Activated gamma-delta T cell treated with Interleukin-2 at 50 U/mL for 16 hours (primary cell): Measurements from ENCODE around the gene CACNA1D.
"Not testable (repeated sequence)": the region's sequence is repeated elsewhere in the genome, so short reads cannot be mapped to it uniquely, and the experiment has no call there.

Experiments used
- DNase-seq: peaks from one replicate; pipeline ENCODE4 v3.0.0-alpha.2; 2020

CACNA1D gene

GRCh38 chr3:53493963-53494791 is at the start of gene CACNA1D:
Gene CACNA1D, plus strand, starts transcription at chr3:53494611. Its CDS starts 556 bp downstream, at chr3:53495167.
- DNase-seq = no peak

- no peak for DNase-seq
Observed at GRCh38 chr3:53457068-53457467, 37.3 kb upstream of the CACNA1D start.

- DNase-seq = no peak
Observed at GRCh38 chr3:53460326-53460725, 34.1 kb upstream of the CACNA1D start.

- no peak for DNase-seq
Observed at GRCh38 chr3:53464424-53464823, 30.0 kb upstream of the CACNA1D start.

- DNase-seq = not testable (repeated sequence)
Observed at GRCh38 chr3:53469758-53470157, 24.7 kb upstream of the CACNA1D start.

- no peak for DNase-seq
Observed at GRCh38 chr3:53473422-53473821, 21.0 kb upstream of the CACNA1D start.

GRCh38 chr3:53476372-53476771 is 18.0 kb upstream of the CACNA1D start:
- not testable (repeated sequence) for DNase-seq

- not testable (repeated sequence) for DNase-seq
Observed at GRCh38 chr3:53477689-53478088, 16.7 kb upstream of the CACNA1D start.

- no peak for DNase-seq
Observed at GRCh38 chr3:53478166-53478830, 16.1 kb upstream of the CACNA1D start.

- DNase-seq = no peak
Observed at GRCh38 chr3:53478921-53479664, 15.3 kb upstream of the CACNA1D start.

- no peak for DNase-seq
Observed at GRCh38 chr3:53482227-53482626, 12.2 kb upstream of the CACNA1D start.

- no peak for DNase-seq
Observed at GRCh38 chr3:53483821-53484220, 10.6 kb upstream of the CACNA1D start.

GRCh38 chr3:53484984-53485383 is 9.4 kb upstream of the CACNA1D start:
- DNase-seq = no peak

GRCh38 chr3:53485675-53486403 is 8.6 kb upstream of the CACNA1D start:
- no peak for DNase-seq

GRCh38 chr3:53486961-53487654 is 7.3 kb upstream of the CACNA1D start:
- no peak for DNase-seq

GRCh38 chr3:53489386-53489785 is 5.0 kb upstream of the CACNA1D start:
- no peak for DNase-seq

GRCh38 chr3:53489787-53490458 is 4.5 kb upstream of the CACNA1D start:
- DNase-seq = no peak

- DNase-seq = no peak
Observed at GRCh38 chr3:53490459-53490968, 3.9 kb upstream of the CACNA1D start.

- no peak for DNase-seq
Observed at GRCh38 chr3:53491276-53491675, 3.1 kb upstream of the CACNA1D start.

- no peak for DNase-seq
Observed at GRCh38 chr3:53493595-53493962, 832 bp upstream of the CACNA1D start.

GRCh38 chr3:53495146-53495519 is 722 bp downstream of the CACNA1D start:
- DNase-seq = no peak
